ENCODE results near the gene PRM2.

- no peak for TF ChIP-seq CTCF (conservative IDR thresholded peaks at IDR 0.05; ENCODE audit: low read depth in 2 of 2)
- TF ChIP-seq JUNB (IDR thresholded peaks at IDR 0.05; ENCODE audit: unreplicated experiment), result no peak
- no peak for TF ChIP-seq ZNF331 (CRISPR knock-in tag; IDR thresholded peaks at IDR 0.05; ENCODE audit: low read depth)
- no peak for TF ChIP-seq EZH2 (IDR thresholded peaks at IDR 0.05; ENCODE audit: low read depth, unreplicated experiment)
- TF ChIP-seq CREB1 (CRISPR knock-in tag; IDR thresholded peaks at IDR 0.05; ENCODE audit: low read depth), result no peak
- TF ChIP-seq EZH2phosphoT487 (IDR thresholded peaks at IDR 0.05; ENCODE audit: unreplicated experiment), result no peak
- TF ChIP-seq POLR2AphosphoS5 (IDR thresholded peaks at IDR 0.05; ENCODE audit: low read depth), result no peak
- TF ChIP-seq REST (IDR thresholded peaks at IDR 0.05; ENCODE audit: unreplicated experiment), result no peak
These were observed 7.3 kb downstream of the PRM2 start, which contains the start of gene TNP2 for GRCh38 chr16:11268921-11269375.
